K562 (cell line): ENCODE results near the gene USP7. TPM values are rescaled to one million over a fixed set of nuclear protein-coding genes. Genes with fewer than 3 reads are reported as not detected.

Experiments used
- ATAC-seq: fragments of 200-7000 bp; cut with Tn5 transposase; 3 replicates; pipeline ENCODE4 v1.9.1; 2020; ENCODE audit warnings: moderate library complexity
- BruUV-seq: library from RNA; stranded (reverse); fragments of 400-500 nt; replicated peaks from 2 replicates; lab custom pipeline; 2021; lab: Mats Ljungman, UMichigan
- CTCF ChIA-PET: fragments of 300-600 bp; formaldehyde crosslinking; extraction: SDS; loops from one replicate; lab custom pipeline; 2021; ENCODE audit warnings: low intra/inter-chr PET ratio; lab: Yijun Ruan, JAX
- POLR2A ChIA-PET: fragments of 300-600, 350-650 bp; sonication (Branson Sonifier 250); formaldehyde crosslinking; extraction: SDS; loops from one replicate; lab custom pipeline; 2021; ENCODE audit warnings: antibody characterized with exemption, inconsistent platforms; lab: Yijun Ruan, JAX
- DNase-seq, 4 experiments: peaks; one replicate each; pipeline versions ENCODE4 v3.0.0 to v3.0.0-alpha.2; 2011 to 2018; ENCODE audit warnings: low spot score in 3 of 4, mixed read lengths in 3 of 4; ENCODE audit errors: extremely low read depth in 1 of 4
- FAIRE-seq: peaks from 2 replicates; lab custom pipeline; 2011; peaks lifted over from hg19 to GRCh38; lab: Jason Lieb, UNC
- H2AFZ ChIP-seq: 2 replicates; pipeline ENCODE4 v1.6.0; 2011; ENCODE audit warnings: low read depth, low read length, control low read depth, inconsistent platforms
- H3K27ac ChIP-seq: fragments of 200-600 bp; 3 replicates; pipeline ENCODE4 v1.8.0; 2011; ENCODE audit warnings: low read depth, mild to moderate bottlenecking, control low read depth, inconsistent platforms, low read length, moderate library complexity, mixed read lengths; ENCODE audit errors: extremely low read depth
- H3K27me3 ChIP-seq, 2 experiments: fragments of 300-600 bp in 1 of 2; 2 replicates in 1 of 2; 3 replicates in 1 of 2; pipeline versions ENCODE4 v1.6.0 to v1.8.0; 2011; ENCODE audit warnings: inconsistent platforms in 2 of 2, low read length in 2 of 2, mild to moderate bottlenecking in 1 of 2, mixed read lengths in 1 of 2, moderate library complexity in 1 of 2; ENCODE audit not compliant: control insufficient read depth in 2 of 2, insufficient read depth in 2 of 2
- H3K36me3 ChIP-seq: fragments of 300-600 bp; 3 replicates; pipeline ENCODE4 v1.8.0; 2011; ENCODE audit warnings: mild to moderate bottlenecking, low read length, inconsistent platforms; ENCODE audit not compliant: control insufficient read depth, insufficient read depth
- H3K4me1 ChIP-seq, 2 experiments: fragments of 200-600 bp in 1 of 2; replicated peaks in 1 of 2; 2 replicates in 1 of 2; 3 replicates in 1 of 2; pipeline versions ENCODE4 v1.5.1 to v1.8.0; 2011; ENCODE audit warnings: inconsistent platforms in 2 of 2, low read length in 2 of 2, mild to moderate bottlenecking in 1 of 2, mixed read lengths in 1 of 2, moderate library complexity in 1 of 2; ENCODE audit not compliant: control insufficient read depth in 2 of 2, insufficient read depth in 2 of 2
- H3K4me2 ChIP-seq: 2 replicates; pipeline ENCODE4 v1.6.1; 2011; ENCODE audit warnings: low read length, control low read depth, inconsistent platforms, mixed read lengths; ENCODE audit not compliant: insufficient read depth
- H3K4me3 ChIP-seq: fragments of 200-600 bp; sonication (generic), shearing (Covaris generic); 2 replicates; pipeline ENCODE4 v1.5.1; 2016; ENCODE audit warnings: control low read depth, inconsistent platforms
- H3K79me2 ChIP-seq: fragments of 200-600 bp; 3 replicates; pipeline ENCODE4 v1.8.0; 2011; ENCODE audit warnings: low read length, inconsistent platforms; ENCODE audit not compliant: control insufficient read depth, insufficient read depth
- H3K9ac ChIP-seq, 2 experiments: 2 replicates each; pipeline versions ENCODE4 v1.6.0 to v1.6.1; 2011; ENCODE audit warnings: low read depth in 2 of 2, low read length in 2 of 2, control low read depth in 1 of 2, inconsistent platforms in 1 of 2, mild to moderate bottlenecking in 1 of 2, mixed read lengths in 1 of 2; ENCODE audit not compliant: insufficient read depth in 1 of 2
- H3K9me1 ChIP-seq: one replicate; pipeline ENCODE4 v1.6.0; 2011; ENCODE audit warnings: inconsistent platforms, mild to moderate bottlenecking, low read length, moderate library complexity; ENCODE audit not compliant: control insufficient read depth, insufficient read depth
- H3K9me3 ChIP-seq: replicated peaks from 2 replicates; pipeline ENCODE4 v1.5.1; 2011; ENCODE audit warnings: low read depth, low read length, inconsistent platforms; ENCODE audit not compliant: control insufficient read depth, insufficient read depth
- H4K20me1 ChIP-seq: replicated peaks from 2 replicates; pipeline ENCODE4 v1.6.1; 2011; ENCODE audit warnings: low read length, inconsistent platforms, mixed read lengths; ENCODE audit not compliant: control insufficient read depth, insufficient read depth
- CHAMP1 ChIP-seq: fragments of 450-650 bp; IDR thresholded peaks from 2 replicates; pipeline ENCODE4 v1.6.1; 2016; ENCODE audit warnings: mild to moderate bottlenecking
- MAFK ChIP-seq: IDR thresholded peaks from 2 replicates; pipeline ENCODE4 v1.6.1; 2011; ENCODE audit warnings: low read length, improper control_type of control experiment
- SMARCA5 ChIP-seq: fragments of 450-650 bp; IDR thresholded peaks from 2 replicates; pipeline ENCODE4 v1.6.1; 2016
- ZSCAN29 ChIP-seq: fragments of 450-650 bp; IDR thresholded peaks from 2 replicates; pipeline ENCODE4 v1.6.1; 2017
- WGBS: fragments of 100-300 bp; shearing (Covaris generic); methylation state at CpG from one replicate; pipeline ENCODE4 v1.1.6; 2016; ENCODE audit warnings: low coverage, mixed read lengths; ENCODE audit not compliant: insufficient coverage; ENCODE audit errors: missing lambda C conversion rate; 5-methylcytosine and 5-hydroxymethylcytosine counted together
- in situ Hi-C: fragments of 300-500 bp; cut with MboI; formaldehyde crosslinking; loops from 4 replicates; pipeline ENCODE4 v1.15.0; 2018; ENCODE audit warnings: inconsistent platforms, mixed read lengths
- intact Hi-C: fragments of 100-400 bp; cut with micrococcal nuclease; formaldehyde crosslinking; loops from 2 replicates; pipeline ENCODE4 v1.14.2; 2022
- polyA plus RNA-seq, 8 experiments: library from polyadenylated mRNA; depleted of rRNA in 4 of 8; stranded (reverse) in 5 of 8; unstranded in 3 of 8; fragments of >200 nt; fragmentation: Nextera tagmentation in 2 of 8; fragmentation: Illumina TruSeq in 1 of 8; extraction: Ambion mirVana in 2 of 8; extraction: Trizol in 1 of 8; gene quantifications; 2 replicates each; pipeline versions ENCODE4 v1.2.1 to v1.2.3, GENCODE V29; 2011 to 2014; ENCODE audit warnings: inconsistent platforms in 1 of 8, missing spikeins in 1 of 8
- total RNA-seq, 7 experiments: library from RNA; depleted of rRNA in 6 of 7; stranded (reverse); fragments of >200 nt in 6 of 7; fragmentation: Illumina TruSeq in 2 of 7; extraction: Trizol in 2 of 7; gene quantifications; 2 replicates each; pipeline versions ENCODE4 v1.2.1 to v1.2.3, GENCODE V29; 2011 to 2021; ENCODE audit warnings: low replicate concordance in 1 of 7

The USP7 gene
- total and polyA plus RNA-seq, 9 of the 15 experiments (the other 6 are each of a cell fraction or from before 2014, with no cell fraction given), result 17.1 to 145 (median 57.9) TPM

- no peak for FAIRE-seq
Observed at GRCh38 chr16:9004183-9004582, 40.5 kb upstream of the USP7 start.

More at GRCh38 chr16:9004183-9004582, 40.5 kb upstream of the USP7 start:
- no peak overlapping the region for H3K4me3 ChIP-seq
- H3K27ac ChIP-seq, result no peak overlapping the region
- ATAC-seq (no peak), DNase-seq (no peak)
- ChIA-PET POLR2A (interaction anchor here (0.7 kb wide), 1 partner anchor 37 kb away, joined by 4 read pairs; no protein-coding TSS in a partner anchor), CTCF (no interaction called here)
- H3K79me2 ChIP-seq, result no peaks in the 10 kb centered on the region
- no peak overlapping the region for H2AFZ ChIP-seq
- H3K9me3 ChIP-seq, result no peaks in the 10 kb centered on the region
- intact Hi-C loops (loop anchor here (10.0 kb wide), 1 partner anchor 69 kb away; no protein-coding TSS in a partner anchor), in situ Hi-C loops (no loop called here)
- WGBS, result 36% methylated on average over 3 of the region's 4 CpGs
- H4K20me1 ChIP-seq, result no peaks in the 10 kb centered on the region
- no peaks in the 10 kb centered on the region for H3K27me3 ChIP-seq
- H3K4me2 ChIP-seq, result no peak overlapping the region
- no TSS peak for BruUV-seq
- H3K4me1 ChIP-seq, result peaks cover 7 to 16% of the 10 kb centered on the region in 2 experiments; a peak in 3 of 5 replicates
- H3K9me1 ChIP-seq, result no peaks in the 10 kb centered on the region
- no peaks in the 10 kb centered on the region for H3K36me3 ChIP-seq
- no peak overlapping the region for H3K9ac ChIP-seq
- TF ChIP-seq CHAMP1 (no peak), SMARCA5 (no peak), MAFK (no peak), ZSCAN29 (no peak)
